DND-41 (cell line): Measurements from ENCODE around the gene RBM39.
"Not testable (repeated sequence)": the region's sequence is repeated elsewhere in the genome, so short reads cannot be mapped to it uniquely, and the experiment has no call there.

Source experiments
- ATAC-seq: fragments of 200-7000 bp; cut with Tn5 transposase; 3 replicates; pipeline ENCODE4 v1.9.1; 2021; ENCODE audit warnings: low read depth; ENCODE audit not compliant: insufficient read depth
- DNase-seq: peaks from one replicate; pipeline ENCODE4 v3.0.0-alpha.2; 2020
- H2AFZ ChIP-seq: 2 replicates; pipeline ENCODE4 v1.6.0; 2012; ENCODE audit warnings: low read depth, low read length
- H3K27ac ChIP-seq: 2 replicates; pipeline ENCODE4 v1.5.1; 2012; ENCODE audit warnings: low read length, inconsistent platforms
- H3K27me3 ChIP-seq: fragments of 200-600 bp; sonication (generic); 2 replicates; pipeline ENCODE4 v1.6.0; 2012; ENCODE audit warnings: low read length, mild to moderate bottlenecking, inconsistent platforms; ENCODE audit not compliant: insufficient read depth, poor library complexity
- H3K36me3 ChIP-seq: 2 replicates; pipeline ENCODE4 v1.5.1; 2012; ENCODE audit warnings: low read length, inconsistent platforms; ENCODE audit not compliant: insufficient read depth
- H3K4me1 ChIP-seq: 2 replicates; pipeline ENCODE4 v1.5.1; 2012; ENCODE audit warnings: mild to moderate bottlenecking, low read length; ENCODE audit not compliant: insufficient read depth
- H3K4me2 ChIP-seq: 2 replicates; pipeline ENCODE4 v1.6.0; 2012; ENCODE audit warnings: mild to moderate bottlenecking, moderate library complexity, low read length, inconsistent platforms; ENCODE audit not compliant: insufficient read depth
- H3K4me3 ChIP-seq, 2 experiments: fragments of 200-600 bp in 1 of 2; shearing (Covaris generic) in 1 of 2; 2 replicates each; pipeline ENCODE4 v1.5.1; 2012 to 2016; ENCODE audit warnings: inconsistent platforms in 2 of 2, low read length in 2 of 2, mild to moderate bottlenecking in 2 of 2, low read depth in 1 of 2, moderate library complexity in 1 of 2
- H3K79me2 ChIP-seq: 2 replicates; pipeline ENCODE4 v1.6.0; 2012; ENCODE audit warnings: low read length, inconsistent platforms; ENCODE audit not compliant: insufficient read depth
- H3K9ac ChIP-seq: 2 replicates; pipeline ENCODE4 v1.6.0; 2012; ENCODE audit warnings: low read depth, mild to moderate bottlenecking, inconsistent platforms, low read length, moderate library complexity
- H3K9me3 ChIP-seq: 2 replicates; pipeline ENCODE4 v1.5.1; 2012; ENCODE audit warnings: low read length, moderate library complexity, mild to moderate bottlenecking, inconsistent platforms; ENCODE audit not compliant: insufficient read depth, severe bottlenecking
- H4K20me1 ChIP-seq: 2 replicates; pipeline ENCODE4 v1.6.0; 2012; ENCODE audit warnings: low read length; ENCODE audit not compliant: insufficient read depth
- CTCF ChIP-seq: IDR thresholded peaks from 2 replicates; pipeline ENCODE4 v1.5.1; 2012; ENCODE audit warnings: borderline replicate concordance, low read length, moderate library complexity, mild to moderate bottlenecking; ENCODE audit not compliant: poor library complexity, severe bottlenecking; ENCODE audit errors: extremely low read depth
- EZH2 ChIP-seq: IDR thresholded peaks from 3 replicates; pipeline ENCODE4 v1.6.1; 2012; ENCODE audit warnings: borderline replicate concordance, low read depth, mild to moderate bottlenecking, moderate library complexity, low read length, inconsistent platforms; ENCODE audit not compliant: severe bottlenecking

Gene RBM39

GRCh38 chr20:35714127-35714526 lies 27.9 kb downstream of the RBM39 start:
- H3K27me3 ChIP-seq = no peaks in the 10 kb centered on the region
- no peaks in the 10 kb centered on the region for H3K9me3 ChIP-seq
- peaks cover 90% of the 10 kb centered on the region for H4K20me1 ChIP-seq
- H3K9ac ChIP-seq = no peak overlapping the region
- no peak for TF ChIP-seq EZH2
- TF ChIP-seq CTCF = no peak
- no peak overlapping the region for H3K27ac ChIP-seq
- H3K4me1 ChIP-seq = peaks cover 4% of the 10 kb centered on the region; the same call in 1 of the 2 replicates
- DNase-seq (no peak), ATAC-seq (no peak)
- H3K4me2 ChIP-seq = no peak overlapping the region
- H3K36me3 ChIP-seq = peaks cover 99% of the 10 kb centered on the region
- H3K4me3 ChIP-seq = no peak overlapping the region
- H2AFZ ChIP-seq = no peak overlapping the region
- H3K79me2 ChIP-seq = peaks cover 99% of the 10 kb centered on the region

GRCh38 chr20:35713120-35713519 lies 28.9 kb downstream of the RBM39 start:
- Histone ChIP-seq H4K20me1 (peaks cover 89% of the 10 kb centered on the region), H3K36me3 (peaks cover 99% of the 10 kb centered on the region), H3K79me2 (peaks cover 99% of the 10 kb centered on the region)
- H3K9me3 ChIP-seq, H3K9ac ChIP-seq, DNase-seq, H3K4me2 ChIP-seq, H3K27me3 ChIP-seq, H3K27ac ChIP-seq, H2AFZ ChIP-seq, ATAC-seq, H3K4me1 ChIP-seq, H3K4me3 ChIP-seq: not testable (repeated sequence)

- peaks cover 99% of the 10 kb centered on the region for H3K36me3 ChIP-seq
- H2AFZ ChIP-seq = no peak overlapping the region
- H3K4me1 ChIP-seq = 0 out of 2 replicates have a peak, but pooled peaks cover 3% of the 10 kb centered on the region
- peaks cover 96% of the 10 kb centered on the region for H3K79me2 ChIP-seq
- H4K20me1 ChIP-seq = peaks cover 75% of the 10 kb centered on the region
- no peak for ATAC-seq
- no peak overlapping the region for H3K4me2 ChIP-seq
- H3K4me3 ChIP-seq = no peak overlapping the region
- no peak for DNase-seq
- no peaks in the 10 kb centered on the region for H3K9me3 ChIP-seq
- no peak overlapping the region for H3K27ac ChIP-seq
- H3K9ac ChIP-seq = no peak overlapping the region
- H3K27me3 ChIP-seq = no peaks in the 10 kb centered on the region
- TF ChIP-seq CTCF (no peak), EZH2 (no peak)
Observed at GRCh38 chr20:35711588-35712209, 30.4 kb downstream of the RBM39 start.

GRCh38 chr20:35710884-35711587 lies 31.0 kb downstream of the RBM39 start:
- no peak overlapping the region for H3K4me2 ChIP-seq
- peaks cover 96% of the 10 kb centered on the region for H3K79me2 ChIP-seq
- 0 out of 2 replicates have a peak, but pooled peaks cover 3% of the 10 kb centered on the region for H3K4me1 ChIP-seq
- H3K36me3 ChIP-seq = peaks cover 99% of the 10 kb centered on the region
- H3K4me3 ChIP-seq = no peak overlapping the region
- no peak overlapping the region for H3K9ac ChIP-seq
- no peaks in the 10 kb centered on the region for H3K9me3 ChIP-seq
- TF ChIP-seq CTCF (no peak), EZH2 (no peak)
- H2AFZ ChIP-seq = no peak overlapping the region
- DNase-seq = no peak
- H3K27ac ChIP-seq = no peak overlapping the region
- H3K27me3 ChIP-seq = no peaks in the 10 kb centered on the region
- H4K20me1 ChIP-seq = peaks cover 76% of the 10 kb centered on the region
- ATAC-seq = no peak
